GM12878 (cell line): ENCODE data around the gene TSSK3. TPM values are rescaled to one million over a fixed set of nuclear protein-coding genes. Genes with fewer than 3 reads are reported as not detected.

Experiments used
- ATAC-seq: fragments of 200-7000 bp; cut with Tn5 transposase; 3 replicates; pipeline ENCODE4 v1.9.1; 2020; ENCODE audit warnings: mild to moderate bottlenecking, moderate library complexity
- BruUV-seq: library from RNA; stranded (reverse); fragments of 400-500 nt; replicated peaks from 2 replicates; lab custom pipeline; 2021; lab: Mats Ljungman, UMichigan
- CTCF ChIA-PET: fragments of 300-600 bp; sonication (Branson Sonifier 250); formaldehyde crosslinking; extraction: SDS; loops from one replicate; lab custom pipeline; 2021; ENCODE audit warnings: inconsistent platforms; lab: Yijun Ruan, JAX
- POLR2A ChIA-PET: fragments of 350-600 bp; formaldehyde crosslinking; extraction: SDS; loops from one replicate; lab custom pipeline; 2021; ENCODE audit warnings: inconsistent platforms; lab: Charles Lee
- RAD21 ChIA-PET: fragments of 300-600 bp; sonication (Branson Sonifier 250); formaldehyde crosslinking; loops from one replicate; lab custom pipeline; 2023; ENCODE audit warnings: antibody characterized with exemption; ENCODE audit not compliant: unreplicated experiment; lab: Charles Lee
- SMC1A ChIA-PET: fragments of 300-600 bp; sonication (Branson Sonifier 250); formaldehyde crosslinking; loops from one replicate; lab custom pipeline; 2023; ENCODE audit not compliant: unreplicated experiment, uncharacterized antibody; lab: Charles Lee
- DNase-seq: peaks from one replicate; pipeline ENCODE4 v3.0.0-alpha.2; 2011; ENCODE audit warnings: low read depth, low spot score
- FAIRE-seq: peaks from 3 replicates; lab custom pipeline; 2011; peaks lifted over from hg19 to GRCh38; lab: Jason Lieb, UNC
- H2AFZ ChIP-seq: 2 replicates; pipeline ENCODE4 v1.6.0; 2011; ENCODE audit warnings: low read depth, low read length, control low read depth; ENCODE audit not compliant: control insufficient read depth
- H3K27ac ChIP-seq: 2 replicates; pipeline ENCODE4 v1.5.1; 2011; ENCODE audit warnings: control low read depth; ENCODE audit not compliant: control insufficient read depth, insufficient read depth
- H3K27me3 ChIP-seq, 2 experiments: replicated peaks in 1 of 2; 2 replicates each; pipeline versions ENCODE4 v1.6.0 to v1.6.1; 2011; ENCODE audit warnings: low read length in 1 of 2; ENCODE audit not compliant: control insufficient read depth in 2 of 2, insufficient read depth in 2 of 2
- H3K36me3 ChIP-seq, 2 experiments: 2 replicates each; pipeline ENCODE4 v1.5.1; 2011; ENCODE audit warnings: low read length in 1 of 2; ENCODE audit not compliant: control insufficient read depth in 2 of 2, insufficient read depth in 2 of 2
- H3K4me1 ChIP-seq: 2 replicates; pipeline ENCODE4 v1.6.1; 2011; ENCODE audit warnings: mild to moderate bottlenecking, low read length, moderate library complexity, mixed read lengths; ENCODE audit not compliant: control insufficient read depth, insufficient read depth
- H3K4me2 ChIP-seq: 2 replicates; pipeline ENCODE4 v1.6.0; 2011; ENCODE audit warnings: control low read depth; ENCODE audit not compliant: control insufficient read depth, insufficient read depth
- H3K4me3 ChIP-seq: fragments of 200-600 bp; sonication (generic); 2 replicates; pipeline ENCODE4 v1.5.1; 2016
- H3K79me2 ChIP-seq: 2 replicates; pipeline ENCODE4 v1.6.0; 2011; ENCODE audit warnings: low read length; ENCODE audit not compliant: control insufficient read depth, insufficient read depth
- H3K9ac ChIP-seq: 2 replicates; pipeline ENCODE4 v1.8.0; 2011; ENCODE audit warnings: low read length, control low read depth, mixed read lengths; ENCODE audit not compliant: control insufficient read depth, insufficient read depth
- H3K9me3 ChIP-seq: replicated peaks from 3 replicates; pipeline ENCODE4 v1.5.1; 2011; ENCODE audit warnings: mild to moderate bottlenecking, low read length; ENCODE audit not compliant: control insufficient read depth, insufficient read depth
- H4K20me1 ChIP-seq: 2 replicates; pipeline ENCODE4 v1.6.0; 2011; ENCODE audit not compliant: control insufficient read depth, insufficient read depth
- ATF7 ChIP-seq: fragments of 450-650 bp; IDR thresholded peaks from 2 replicates; pipeline ENCODE4 v1.6.1; 2016; ENCODE audit warnings: low read depth, mild to moderate bottlenecking
- BCL11A ChIP-seq: IDR thresholded peaks from 2 replicates; pipeline ENCODE4 v1.6.1; 2011; ENCODE audit warnings: low read depth, low read length
- BCL3 ChIP-seq: IDR thresholded peaks from 2 replicates; pipeline ENCODE4 v1.6.1; 2011; ENCODE audit warnings: borderline replicate concordance, low read depth, mild to moderate bottlenecking, moderate library complexity, low read length; ENCODE audit not compliant: insufficient read depth, poor library complexity, severe bottlenecking
- DPF2 ChIP-seq: fragments of 450-650 bp; IDR thresholded peaks from 2 replicates; pipeline ENCODE4 v1.6.1; 2017; ENCODE audit warnings: mild to moderate bottlenecking
- EP300 ChIP-seq, 2 experiments: fragments of 150-350 bp in 1 of 2; IDR thresholded peaks; 2 replicates each; pipeline ENCODE4 v1.6.1; 2011 to 2012; ENCODE audit warnings: low read depth in 2 of 2, low read length in 2 of 2, borderline replicate concordance in 1 of 2, improper control_type of control experiment in 1 of 2, inconsistent platforms in 1 of 2; ENCODE audit not compliant: control insufficient read depth in 1 of 2
- EZH2 ChIP-seq: IDR thresholded peaks from 2 replicates; pipeline ENCODE4 v1.6.1; 2012; ENCODE audit warnings: low read depth, mild to moderate bottlenecking, control low read depth, inconsistent platforms, low read length, borderline replicate concordance; ENCODE audit not compliant: control insufficient read depth
- FOS ChIP-seq: IDR thresholded peaks from 3 replicates; pipeline ENCODE4 v1.6.1; 2011; ENCODE audit warnings: borderline replicate concordance; ENCODE audit not compliant: insufficient read length; ENCODE audit errors: extremely low read depth
- FOXM1 ChIP-seq: IDR thresholded peaks from 2 replicates; pipeline ENCODE4 v1.6.1; 2012; ENCODE audit warnings: low read depth, mild to moderate bottlenecking, inconsistent platforms, low read length, moderate library complexity
- GATAD2B ChIP-seq: fragments of 450-650 bp; conservative IDR thresholded peaks from 2 replicates; pipeline ENCODE4 v1.6.1; 2017; ENCODE audit warnings: low read depth, mild to moderate bottlenecking, moderate library complexity
- HDGF ChIP-seq: fragments of 450-650 bp; IDR thresholded peaks from 2 replicates; pipeline ENCODE4 v1.6.1; 2016; ENCODE audit warnings: antibody characterized with exemption
- NR2C2 ChIP-seq: IDR thresholded peaks from 2 replicates; pipeline ENCODE4 v1.6.1; 2011; ENCODE audit warnings: borderline replicate concordance, low read depth; ENCODE audit not compliant: control insufficient read depth, insufficient read length
- NR2F1 ChIP-seq: fragments of 450-650 bp; conservative IDR thresholded peaks from 2 replicates; pipeline ENCODE4 v1.6.1; 2017; ENCODE audit warnings: mild to moderate bottlenecking
- POLR2AphosphoS2 ChIP-seq: IDR thresholded peaks from 2 replicates; pipeline ENCODE4 v1.6.1; 2011; ENCODE audit warnings: low read depth, mild to moderate bottlenecking, low read length, improper control_type of control experiment, moderate library complexity
- SP1 ChIP-seq: IDR thresholded peaks from one replicate; pipeline ENCODE4 v1.6.1; 2011; ENCODE audit warnings: low read depth, low read length
- SPI1 ChIP-seq: IDR thresholded peaks from 2 replicates; pipeline ENCODE4 v1.6.1; 2011; ENCODE audit warnings: low read depth, mild to moderate bottlenecking, low read length, moderate library complexity, borderline replicate concordance; ENCODE audit not compliant: insufficient read depth
- TCF12 ChIP-seq: IDR thresholded peaks from 2 replicates; pipeline ENCODE4 v1.6.1; 2011; ENCODE audit warnings: low read depth, mild to moderate bottlenecking, low read length
- TCF3 ChIP-seq: IDR thresholded peaks from 2 replicates; pipeline ENCODE4 v1.6.1; 2012; ENCODE audit warnings: low read depth, mild to moderate bottlenecking, low read length, borderline replicate concordance; ENCODE audit not compliant: insufficient read depth
- YBX1 ChIP-seq: fragments of 450-650 bp; IDR thresholded peaks from 2 replicates; pipeline ENCODE4 v1.6.1; 2016; ENCODE audit warnings: antibody characterized with exemption
- WGBS: methylation state at CpG from one replicate; pipeline ENCODE4 v1.1.6; 2016; ENCODE audit warnings: low lambda C conversion rate; ENCODE audit not compliant: insufficient replicate concordance, insufficient coverage; ENCODE audit errors: missing lambda C conversion rate; 5-methylcytosine and 5-hydroxymethylcytosine counted together
- in situ Hi-C: fragments of 300-500 bp; cut with MboI; formaldehyde crosslinking; loops from 9 replicates; pipeline ENCODE4 v1.14.3; 2018; ENCODE audit warnings: mixed read lengths
- intact Hi-C: fragments of 100-400 bp; cut with micrococcal nuclease; formaldehyde crosslinking; loops from one replicate; pipeline ENCODE4 v1.14.2; 2022; ENCODE audit not compliant: unreplicated experiment
- polyA plus RNA-seq, 11 experiments: library from polyadenylated mRNA; depleted of rRNA in 4 of 11; unstranded in 6 of 11; stranded (reverse) in 5 of 11; fragments of >200 nt; fragmentation: Nextera tagmentation in 4 of 11; fragmentation: Illumina TruSeq in 1 of 11; extraction: Ambion mirVana in 4 of 11; extraction: Trizol in 1 of 11; gene quantifications; 1 replicate in 1 of 11; 2 replicates in 10 of 11; pipeline versions ENCODE4 v1.2.1 to v1.2.3, GENCODE V29; 2011 to 2016; ENCODE audit warnings: inconsistent platforms in 2 of 11, missing spikeins in 2 of 11, low read depth in 1 of 11
- total RNA-seq, 4 experiments: library from RNA; depleted of rRNA in 3 of 4; stranded (reverse); fragments of >200 nt in 3 of 4; fragmentation: Illumina TruSeq in 1 of 4; extraction: Trizol in 1 of 4; gene quantifications; 2 replicates each; pipeline versions ENCODE4 v1.2.1 to v1.2.3, GENCODE V29; 2013 to 2021

Gene TSSK3
- total and polyA plus RNA-seq, 10 of the 15 experiments (the other 5 are each of a cell fraction or from before 2014, with no cell fraction given): 0.42 to 0.82 (median 0.60) TPM

- TF ChIP-seq SPI1: peak; percentile 70; the same call in 1 of the 2 replicates
- TF ChIP-seq GATAD2B: peak; percentile 84
- TF ChIP-seq DPF2: peak; percentile 17
- no peak for TF ChIP-seq EZH2
- TF ChIP-seq TCF12: peak; percentile 77
Measured at GRCh38 chr1:32336963-32337675, 25.2 kb upstream of the TSSK3 start (continued).

GRCh38 chr1:32337855-32338636 is 24.3 kb upstream of the TSSK3 start:
- ChIA-PET CTCF (interaction anchor here (0.9 to 2.4 kb wide), 11 partner anchors 9 to 122 kb away, joined by 3 to 17 read pairs (median 4); partner anchors contain the start of gene BSDC1), SMC1A (interaction anchor here (0.9 to 3.4 kb wide), 9 partner anchors 9 to 115 kb away, joined by 3 to 16 read pairs (median 6); partner anchors contain the start of gene BSDC1), POLR2A (interaction anchor here (0.5 to 3.8 kb wide), 14 partner anchors 14 to 576 kb away, joined by 3 to 46 read pairs (median 6); partner anchors contain the start of genes BSDC1, CCDC28B, LCK and TXLNA), RAD21 (interaction anchor here (0.7 to 3.2 kb wide), 19 partner anchors 9 to 483 kb away, joined by 3 to 30 read pairs (median 5); partner anchors contain the start of genes BSDC1, LCK and TXLNA)
- intact Hi-C loops: loop anchor here (2.0 kb wide), 1 partner anchor 13 kb away; no protein-coding TSS in a partner anchor
- H3K9ac ChIP-seq: peak overlapping the region; percentile 64
- ATAC-seq (peak; percentile 59), DNase-seq (peak; percentile 66), FAIRE-seq (peak; percentile 90)
- peaks cover 62% of the 10 kb centered on the region for H3K4me1 ChIP-seq
- WGBS: 25% methylated on average over 16 of the region's 16 CpGs
- H3K4me2 ChIP-seq: peak overlapping the region; percentile 78
- H3K27ac ChIP-seq: peak overlapping the region; percentile 81
- peaks cover 24% of the 10 kb centered on the region for H3K79me2 ChIP-seq
- no peaks in the 10 kb centered on the region for H4K20me1 ChIP-seq
- in situ Hi-C loops: no loop called here
- H2AFZ ChIP-seq: peak overlapping the region; percentile 7; the same call in 1 of the 2 replicates
- no TSS peak for BruUV-seq
- H3K36me3 ChIP-seq: no peaks in the 10 kb centered on the region
- no peaks in the 10 kb centered on the region for H3K27me3 ChIP-seq
- H3K4me3 ChIP-seq: peak overlapping the region; percentile 5; the same call in 1 of the 2 replicates
- no peaks in the 10 kb centered on the region for H3K9me3 ChIP-seq
- peak; percentile 89 for TF ChIP-seq TCF3
- TF ChIP-seq NR2C2: peak; percentile 49
- TF ChIP-seq SP1: peak; percentile 26
- TF ChIP-seq ATF7: no peak
- no peak for TF ChIP-seq FOXM1
- TF ChIP-seq FOS: no peak
- TF ChIP-seq YBX1: no peak
- TF ChIP-seq EP300 (IDR thresholded peaks at IDR 0.05; ENCODE audit: borderline replicate concordance in 1 of 2, control insufficient read depth in 1 of 2, low read depth in 2 of 2, low read length in 2 of 2): 0 out of 4 replicates have a peak, but pooled peaks of 1 of the 2 experiments have one; percentile 11
- TF ChIP-seq NR2F1: peak; percentile 98
- TF ChIP-seq POLR2AphosphoS2: no peak
- TF ChIP-seq BCL11A: peak; percentile 26; the same call in 1 of the 2 replicates
- 0 out of 2 replicates have a peak, but pooled peaks have one; percentile 89 for TF ChIP-seq HDGF
- peak; percentile 50 for TF ChIP-seq BCL3
